Measurements from ENCODE around the gene RAB25.
"Not testable (repeated sequence)": the region's sequence is repeated elsewhere in the genome, so short reads cannot be mapped to it uniquely, and the experiment has no call there.

RAB25 gene

GRCh38 chr1:156060937-156061636 is at the start of gene RAB25:
RAB25 (plus strand) TSS chr1:156061160; CDS start chr1:156061401, 241 bp downstream.
- no peak for DNase-seq

- no peak for DNase-seq
Measured at GRCh38 chr1:156012051-156012817, 48.7 kb upstream of the RAB25 start.

GRCh38 chr1:156014829-156015228 is 46.1 kb upstream of the RAB25 start:
- no peak for DNase-seq

- DNase-seq, result no peak
Measured at GRCh38 chr1:156019946-156020292, 41.0 kb upstream of the RAB25 start.

- DNase-seq, result peak; percentile 18 to 94 (median 79)
Measured at GRCh38 chr1:156020293-156021092, 40.5 kb upstream of the RAB25 start, which contains the start of gene SSR2. SSR2 (minus strand) TSS chr1:156020951; CDS start chr1:156020167, 784 bp downstream.

GRCh38 chr1:156021093-156021428 is 39.9 kb upstream of the RAB25 start:
- no peak for DNase-seq

- DNase-seq, result no peak
Measured at GRCh38 chr1:156021954-156022353, 39.0 kb upstream of the RAB25 start.

- no peak for DNase-seq
Measured at GRCh38 chr1:156024801-156025200, 36.2 kb upstream of the RAB25 start.

- peak in 8 of 51 donors; percentile 2 to 47 (median 10) for DNase-seq
Measured at GRCh38 chr1:156025876-156026275, 35.1 kb upstream of the RAB25 start.

- no peak for DNase-seq
Measured at GRCh38 chr1:156026588-156026987, 34.4 kb upstream of the RAB25 start.

GRCh38 chr1:156033011-156033410 is 27.9 kb upstream of the RAB25 start:
- no peak for DNase-seq

GRCh38 chr1:156034991-156035390 is 26.0 kb upstream of the RAB25 start:
- DNase-seq, result not testable (repeated sequence)

- DNase-seq, result no peak
Measured at GRCh38 chr1:156042828-156043227, 18.1 kb upstream of the RAB25 start.

GRCh38 chr1:156045076-156045475 is 15.9 kb upstream of the RAB25 start:
- DNase-seq, result no peak

- no peak for DNase-seq
Measured at GRCh38 chr1:156048663-156049258, 12.2 kb upstream of the RAB25 start.

GRCh38 chr1:156050376-156050775 is 10.6 kb upstream of the RAB25 start:
- peak in 26 of 51 donors; percentile 9 to 61 (median 31) for DNase-seq

- DNase-seq, result no peak
Measured at GRCh38 chr1:156051011-156051725, 9.8 kb upstream of the RAB25 start.

GRCh38 chr1:156052862-156053767 is 7.8 kb upstream of the RAB25 start:
- DNase-seq, result peak in 27 of 51 donors; percentile 29 to 73 (median 49)

GRCh38 chr1:156053768-156054499 is 7.0 kb upstream of the RAB25 start, which contains the start of gene UBQLN4:
UBQLN4 (minus strand) TSS chr1:156053798; CDS start chr1:156053701, 97 bp downstream.
- DNase-seq, result peak; percentile 36 to 93 (median 82)
